ENCODE data around the gene LYG2. TPM values are rescaled to one million over a fixed set of nuclear protein-coding genes. Genes with fewer than 3 reads are reported as not detected.

LYG2 gene
- total and polyA plus RNA-seq, 2 of the 8 experiments (the other 6 are each of a cell fraction or from before 2014, with no cell fraction given) = not detected

- TF ChIP-seq, protein P1, sequence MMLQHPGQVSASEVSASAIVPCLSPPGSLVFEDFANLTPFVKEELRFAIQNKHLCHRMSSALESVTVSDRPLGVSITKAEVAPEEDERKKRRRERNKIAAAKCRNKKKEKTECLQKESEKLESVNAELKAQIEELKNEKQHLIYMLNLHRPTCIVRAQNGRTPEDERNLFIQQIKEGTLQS (IDR thresholded peaks at IDR 0.05; ENCODE audit: insufficient read depth, low read depth, low read length) = no peak
- no peak for TF ChIP-seq KDM5A (IDR thresholded peaks at IDR 0.05; ENCODE audit: low read length)
- TF ChIP-seq POLR2A (IDR thresholded peaks at IDR 0.05; ENCODE audit: control extremely low read depth in 1 of 2, low read depth in 2 of 2, low read length in 2 of 2) = no peak
- no peak for TF ChIP-seq NANOG (IDR thresholded peaks at IDR 0.05; ENCODE audit: insufficient read depth, low read depth, low read length, poor library complexity, severe bottlenecking)
- TF ChIP-seq, protein P2, sequence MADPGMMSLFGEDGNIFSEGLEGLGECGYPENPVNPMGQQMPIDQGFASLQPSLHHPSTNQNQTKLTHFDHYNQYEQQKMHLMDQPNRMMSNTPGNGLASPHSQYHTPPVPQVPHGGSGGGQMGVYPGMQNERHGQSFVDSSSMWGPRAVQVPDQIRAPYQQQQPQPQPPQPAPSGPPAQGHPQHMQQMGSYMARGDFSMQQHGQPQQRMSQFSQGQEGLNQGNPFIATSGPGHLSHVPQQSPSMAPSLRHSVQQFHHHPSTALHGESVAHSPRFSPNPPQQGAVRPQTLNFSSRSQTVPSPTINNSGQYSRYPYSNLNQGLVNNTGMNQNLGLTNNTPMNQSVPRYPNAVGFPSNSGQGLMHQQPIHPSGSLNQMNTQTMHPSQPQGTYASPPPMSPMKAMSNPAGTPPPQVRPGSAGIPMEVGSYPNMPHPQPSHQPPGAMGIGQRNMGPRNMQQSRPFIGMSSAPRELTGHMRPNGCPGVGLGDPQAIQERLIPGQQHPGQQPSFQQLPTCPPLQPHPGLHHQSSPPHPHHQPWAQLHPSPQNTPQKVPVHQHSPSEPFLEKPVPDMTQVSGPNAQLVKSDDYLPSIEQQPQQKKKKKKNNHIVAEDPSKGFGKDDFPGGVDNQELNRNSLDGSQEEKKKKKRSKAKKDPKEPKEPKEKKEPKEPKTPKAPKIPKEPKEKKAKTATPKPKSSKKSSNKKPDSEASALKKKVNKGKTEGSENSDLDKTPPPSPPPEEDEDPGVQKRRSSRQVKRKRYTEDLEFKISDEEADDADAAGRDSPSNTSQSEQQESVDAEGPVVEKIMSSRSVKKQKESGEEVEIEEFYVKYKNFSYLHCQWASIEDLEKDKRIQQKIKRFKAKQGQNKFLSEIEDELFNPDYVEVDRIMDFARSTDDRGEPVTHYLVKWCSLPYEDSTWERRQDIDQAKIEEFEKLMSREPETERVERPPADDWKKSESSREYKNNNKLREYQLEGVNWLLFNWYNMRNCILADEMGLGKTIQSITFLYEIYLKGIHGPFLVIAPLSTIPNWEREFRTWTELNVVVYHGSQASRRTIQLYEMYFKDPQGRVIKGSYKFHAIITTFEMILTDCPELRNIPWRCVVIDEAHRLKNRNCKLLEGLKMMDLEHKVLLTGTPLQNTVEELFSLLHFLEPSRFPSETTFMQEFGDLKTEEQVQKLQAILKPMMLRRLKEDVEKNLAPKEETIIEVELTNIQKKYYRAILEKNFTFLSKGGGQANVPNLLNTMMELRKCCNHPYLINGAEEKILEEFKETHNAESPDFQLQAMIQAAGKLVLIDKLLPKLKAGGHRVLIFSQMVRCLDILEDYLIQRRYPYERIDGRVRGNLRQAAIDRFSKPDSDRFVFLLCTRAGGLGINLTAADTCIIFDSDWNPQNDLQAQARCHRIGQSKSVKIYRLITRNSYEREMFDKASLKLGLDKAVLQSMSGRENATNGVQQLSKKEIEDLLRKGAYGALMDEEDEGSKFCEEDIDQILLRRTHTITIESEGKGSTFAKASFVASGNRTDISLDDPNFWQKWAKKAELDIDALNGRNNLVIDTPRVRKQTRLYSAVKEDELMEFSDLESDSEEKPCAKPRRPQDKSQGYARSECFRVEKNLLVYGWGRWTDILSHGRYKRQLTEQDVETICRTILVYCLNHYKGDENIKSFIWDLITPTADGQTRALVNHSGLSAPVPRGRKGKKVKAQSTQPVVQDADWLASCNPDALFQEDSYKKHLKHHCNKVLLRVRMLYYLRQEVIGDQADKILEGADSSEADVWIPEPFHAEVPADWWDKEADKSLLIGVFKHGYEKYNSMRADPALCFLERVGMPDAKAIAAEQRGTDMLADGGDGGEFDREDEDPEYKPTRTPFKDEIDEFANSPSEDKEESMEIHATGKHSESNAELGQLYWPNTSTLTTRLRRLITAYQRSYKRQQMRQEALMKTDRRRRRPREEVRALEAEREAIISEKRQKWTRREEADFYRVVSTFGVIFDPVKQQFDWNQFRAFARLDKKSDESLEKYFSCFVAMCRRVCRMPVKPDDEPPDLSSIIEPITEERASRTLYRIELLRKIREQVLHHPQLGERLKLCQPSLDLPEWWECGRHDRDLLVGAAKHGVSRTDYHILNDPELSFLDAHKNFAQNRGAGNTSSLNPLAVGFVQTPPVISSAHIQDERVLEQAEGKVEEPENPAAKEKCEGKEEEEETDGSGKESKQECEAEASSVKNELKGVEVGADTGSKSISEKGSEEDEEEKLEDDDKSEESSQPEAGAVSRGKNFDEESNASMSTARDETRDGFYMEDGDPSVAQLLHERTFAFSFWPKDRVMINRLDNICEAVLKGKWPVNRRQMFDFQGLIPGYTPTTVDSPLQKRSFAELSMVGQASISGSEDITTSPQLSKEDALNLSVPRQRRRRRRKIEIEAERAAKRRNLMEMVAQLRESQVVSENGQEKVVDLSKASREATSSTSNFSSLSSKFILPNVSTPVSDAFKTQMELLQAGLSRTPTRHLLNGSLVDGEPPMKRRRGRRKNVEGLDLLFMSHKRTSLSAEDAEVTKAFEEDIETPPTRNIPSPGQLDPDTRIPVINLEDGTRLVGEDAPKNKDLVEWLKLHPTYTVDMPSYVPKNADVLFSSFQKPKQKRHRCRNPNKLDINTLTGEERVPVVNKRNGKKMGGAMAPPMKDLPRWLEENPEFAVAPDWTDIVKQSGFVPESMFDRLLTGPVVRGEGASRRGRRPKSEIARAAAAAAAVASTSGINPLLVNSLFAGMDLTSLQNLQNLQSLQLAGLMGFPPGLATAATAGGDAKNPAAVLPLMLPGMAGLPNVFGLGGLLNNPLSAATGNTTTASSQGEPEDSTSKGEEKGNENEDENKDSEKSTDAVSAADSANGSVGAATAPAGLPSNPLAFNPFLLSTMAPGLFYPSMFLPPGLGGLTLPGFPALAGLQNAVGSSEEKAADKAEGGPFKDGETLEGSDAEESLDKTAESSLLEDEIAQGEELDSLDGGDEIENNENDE (IDR thresholded peaks at IDR 0.05; ENCODE audit: insufficient replicate concordance, low read length) = no peak
- TF ChIP-seq BRCA1 (IDR thresholded peaks at IDR 0.05; ENCODE audit: low read depth, low read length) = no peak
- TF ChIP-seq BCL11A (IDR thresholded peaks at IDR 0.05; ENCODE audit: low read depth in 2 of 2, low read length in 2 of 2) = no peak
- no peak for TF ChIP-seq ZNF274 (IDR thresholded peaks at IDR 0.05; ENCODE audit: borderline replicate concordance, extremely low read depth, low read length)
These were observed 37.5 kb downstream of the LYG2 start (continued) for GRCh38 chr2:99217929-99218501.

All from H1 (cell line).